ENCODE data around the gene ANKRD66.

Gene ANKRD66

GRCh38 chr6:46787871-46788540, 41.3 kb downstream of the ANKRD66 start (continued):
- TF ChIP-seq PRDM6 (tag by site-specific recombination; IDR thresholded peaks at IDR 0.05) (no peak), ZNF704 (tag by site-specific recombination; IDR thresholded peaks at IDR 0.05) (no peak), ZNF155 (tag by site-specific recombination; IDR thresholded peaks at IDR 0.05) (no peak), ZNF292 (tag by site-specific recombination; IDR thresholded peaks at IDR 0.05; ENCODE audit: borderline replicate concordance, low read depth) (no peak), SP2 (tag by site-specific recombination; IDR thresholded peaks at IDR 0.05) (no peak)
- TF ChIP-seq, protein P1, sequence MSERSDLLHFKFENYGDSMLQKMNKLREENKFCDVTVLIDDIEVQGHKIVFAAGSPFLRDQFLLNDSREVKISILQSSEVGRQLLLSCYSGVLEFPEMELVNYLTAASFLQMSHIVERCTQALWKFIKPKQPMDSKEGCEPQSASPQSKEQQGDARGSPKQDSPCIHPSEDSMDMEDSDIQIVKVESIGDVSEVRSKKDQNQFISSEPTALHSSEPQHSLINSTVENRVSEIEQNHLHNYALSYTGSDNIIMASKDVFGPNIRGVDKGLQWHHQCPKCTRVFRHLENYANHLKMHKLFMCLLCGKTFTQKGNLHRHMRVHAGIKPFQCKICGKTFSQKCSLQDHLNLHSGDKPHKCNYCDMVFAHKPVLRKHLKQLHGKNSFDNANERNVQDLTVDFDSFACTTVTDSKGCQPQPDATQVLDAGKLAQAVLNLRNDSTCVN (tag by site-specific recombination; optimal IDR thresholded peaks at IDR 0.05) = no peak

DNA sequence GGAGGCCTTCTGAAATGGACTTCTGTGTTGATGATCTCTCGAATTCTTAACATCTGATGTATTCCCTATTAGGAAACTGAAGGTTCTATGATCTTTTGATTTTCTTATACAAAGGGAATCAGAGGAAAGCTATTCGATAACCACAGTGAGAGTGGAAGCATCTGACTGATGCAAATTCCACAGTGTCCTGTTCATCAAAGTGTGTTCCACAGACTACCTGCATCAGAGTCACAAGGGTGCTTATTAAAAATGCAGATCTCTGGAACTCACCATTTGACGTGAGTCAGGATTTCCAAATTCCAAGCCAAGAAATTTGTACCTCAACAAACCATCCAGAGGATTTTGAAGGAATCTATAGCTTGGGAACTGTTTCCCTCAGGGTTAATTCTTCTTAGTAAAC, 42.1 kb downstream of the ANKRD66 start:
- POLR2A ChIA-PET = no interaction called here
- Histone ChIP-seq H3K9me3 (ENCODE audit: control insufficient read depth, insufficient read depth, low read depth, low read length) (no peaks in the 10 kb centered on the region), H3K4me1 (ENCODE audit: control insufficient read depth, insufficient read depth, low read length) (no peaks in the 10 kb centered on the region), H3K27ac (ENCODE audit: extremely low read depth, low read depth, low read length) (no peak overlapping the region), H3K36me3 (ENCODE audit: control insufficient read depth in 2 of 2, insufficient read depth in 1 of 2, low read length in 2 of 2) (no peaks in the 10 kb centered on the region), H3K4me3 (ENCODE audit: low read depth, low read length) (no peak overlapping the region)
- CTCF ChIA-PET = interaction anchor here (0.9 kb wide), 1 partner anchor 55 kb away, joined by 3 read pairs; no protein-coding TSS in a partner anchor
- no peak for TF ChIP-seq ZNF423 (tag by site-specific recombination; IDR thresholded peaks at IDR 0.05)
- no peak for TF ChIP-seq ZNF311 (tag by site-specific recombination; IDR thresholded peaks at IDR 0.05; ENCODE audit: borderline replicate concordance)
- TF ChIP-seq ZNF266 (tag by site-specific recombination; IDR thresholded peaks at IDR 0.05; ENCODE audit: low read depth) = no peak
- TF ChIP-seq ZNF404 (tag by site-specific recombination; IDR thresholded peaks at IDR 0.05) = no peak
- TF ChIP-seq ZNF610 (tag by site-specific recombination; IDR thresholded peaks at IDR 0.05; ENCODE audit: borderline replicate concordance) = no peak
- TF ChIP-seq ZBTB17 (tag by site-specific recombination; IDR thresholded peaks at IDR 0.05) = no peak
- no peak for TF ChIP-seq REPIN1 (tag by site-specific recombination; IDR thresholded peaks at IDR 0.05; ENCODE audit: low read depth)
- TF ChIP-seq MZF1 (tag by site-specific recombination; IDR thresholded peaks at IDR 0.05; ENCODE audit: borderline replicate concordance) = no peak
- TF ChIP-seq, protein P2, sequence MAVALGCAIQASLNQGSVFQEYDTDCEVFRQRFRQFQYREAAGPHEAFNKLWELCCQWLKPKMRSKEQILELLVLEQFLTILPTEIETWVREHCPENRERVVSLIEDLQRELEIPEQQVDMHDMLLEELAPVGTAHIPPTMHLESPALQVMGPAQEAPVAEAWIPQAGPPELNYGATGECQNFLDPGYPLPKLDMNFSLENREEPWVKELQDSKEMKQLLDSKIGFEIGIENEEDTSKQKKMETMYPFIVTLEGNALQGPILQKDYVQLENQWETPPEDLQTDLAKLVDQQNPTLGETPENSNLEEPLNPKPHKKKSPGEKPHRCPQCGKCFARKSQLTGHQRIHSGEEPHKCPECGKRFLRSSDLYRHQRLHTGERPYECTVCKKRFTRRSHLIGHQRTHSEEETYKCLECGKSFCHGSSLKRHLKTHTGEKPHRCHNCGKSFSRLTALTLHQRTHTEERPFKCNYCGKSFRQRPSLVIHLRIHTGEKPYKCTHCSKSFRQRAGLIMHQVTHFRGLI (tag by site-specific recombination; IDR thresholded peaks at IDR 0.05) = no peak
- TF ChIP-seq ZFP69B (tag by site-specific recombination; IDR thresholded peaks at IDR 0.05) = no peak
- TF ChIP-seq, protein P3, sequence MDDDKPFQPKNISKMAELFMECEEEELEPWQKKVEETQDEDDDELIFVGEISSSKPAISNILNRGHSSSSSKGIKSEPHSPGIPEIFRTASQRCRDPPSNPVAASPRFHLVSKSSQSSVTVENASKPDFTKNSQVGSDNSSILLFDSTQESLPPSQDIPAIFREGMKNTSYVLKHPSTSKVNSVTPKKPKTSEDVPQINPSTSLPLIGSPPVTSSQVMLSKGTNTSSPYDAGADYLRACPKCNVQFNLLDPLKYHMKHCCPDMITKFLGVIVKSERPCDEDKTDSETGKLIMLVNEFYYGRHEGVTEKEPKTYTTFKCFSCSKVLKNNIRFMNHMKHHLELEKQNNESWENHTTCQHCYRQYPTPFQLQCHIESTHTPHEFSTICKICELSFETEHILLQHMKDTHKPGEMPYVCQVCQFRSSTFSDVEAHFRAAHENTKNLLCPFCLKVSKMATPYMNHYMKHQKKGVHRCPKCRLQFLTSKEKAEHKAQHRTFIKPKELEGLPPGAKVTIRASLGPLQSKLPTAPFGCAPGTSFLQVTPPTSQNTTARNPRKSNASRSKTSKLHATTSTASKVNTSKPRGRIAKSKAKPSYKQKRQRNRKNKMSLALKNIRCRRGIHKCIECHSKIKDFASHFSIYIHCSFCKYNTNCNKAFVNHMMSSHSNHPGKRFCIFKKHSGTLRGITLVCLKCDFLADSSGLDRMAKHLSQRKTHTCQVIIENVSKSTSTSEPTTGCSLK (tag by site-specific recombination; IDR thresholded peaks at IDR 0.05) = no peak
- TF ChIP-seq ZNF23 (tag by site-specific recombination; IDR thresholded peaks at IDR 0.05; ENCODE audit: borderline replicate concordance) = no peak
- TF ChIP-seq MYNN (tag by site-specific recombination; IDR thresholded peaks at IDR 0.05; ENCODE audit: borderline replicate concordance) = no peak
- no peak for TF ChIP-seq ZNF792 (tag by site-specific recombination; IDR thresholded peaks at IDR 0.05)
- TF ChIP-seq GLI4 (tag by site-specific recombination; IDR thresholded peaks at IDR 0.05) = no peak
- no peak for TF ChIP-seq ZIC2 (tag by site-specific recombination; IDR thresholded peaks at IDR 0.05)
